Measurements from ENCODE around the gene ZNF689. TPM values are rescaled to one million over a fixed set of nuclear protein-coding genes. Genes with fewer than 3 reads are reported as not detected.

The ZNF689 gene
- total and polyA plus RNA-seq, 2 of the 4 experiments (the other 2 are of a cell fraction), result 2.7 to 2.9 TPM

GRCh38 chr16:30652718-30653117 lies 42.5 kb upstream of the ZNF689 start:
- dilution Hi-C loops (cut with HindIII; ENCODE audit: low sequenced_read_pairs, unreplicated experiment), result no loop called here
- Histone ChIP-seq H3K27me3 (ENCODE audit: control insufficient read depth, insufficient read depth, low read length) (no peaks in the 10 kb centered on the region), H3K14ac (replicated peaks; ENCODE audit: low read depth, low read length) (no peak overlapping the region), H2AK9ac (replicated peaks; ENCODE audit: low read depth, low read length, poor library complexity) (no peak overlapping the region), H3K36me3 (ENCODE audit: control insufficient read depth, insufficient read depth, low read length) (peaks cover 30% of the 10 kb centered on the region), H3K23ac (ENCODE audit: low read depth, low read length) (peak overlapping the region; percentile 94; the same call in 1 of the 2 replicates), H4K20me1 (ENCODE audit: insufficient read depth, low read length) (no peaks in the 10 kb centered on the region; the same call in 1 of the 2 replicates), H3K4me1 (ENCODE audit: control insufficient read depth, insufficient read depth, low read length) (peaks cover 10% of the 10 kb centered on the region; the same call in 1 of the 2 replicates), H4K8ac (ENCODE audit: low read depth in 2 of 2, low read length in 2 of 2) (no peak overlapping the region), H2BK120ac (ENCODE audit: low read depth, low read length) (no peak overlapping the region), H2AFZ (replicated peaks; ENCODE audit: low read length, poor library complexity) (peak overlapping the region; percentile 41), H3K79me1 (ENCODE audit: low read depth in 1 of 2, low read length in 2 of 2) (peaks cover 20 to 35% of the 10 kb centered on the region in 2 experiments), H3K4ac (ENCODE audit: low read depth, low read length) (0 out of 2 replicates have a peak overlapping the region, but pooled peaks have one; percentile 29), H2BK20ac (ENCODE audit: low read depth, low read length) (no peak overlapping the region), H3K4me3 (ENCODE audit: insufficient read depth, low read depth, low read length) (no peak overlapping the region), H4K5ac (ENCODE audit: low read depth, low read length) (no peak overlapping the region), H3K4me2 (ENCODE audit: low read depth, low read length) (no peak overlapping the region), H3K9me1 (ENCODE audit: insufficient read depth, low read length) (no peaks in the 10 kb centered on the region), H3K9ac (ENCODE audit: low read depth, low read length) (no peak overlapping the region), H3K18ac (ENCODE audit: low read depth, low read length) (no peak overlapping the region), H2BK5ac (ENCODE audit: low read depth, low read length, poor library complexity, severe bottlenecking) (no peak overlapping the region), H3K9me3 (ENCODE audit: control insufficient read depth, insufficient read depth, low read length) (no peaks in the 10 kb centered on the region), H3K27ac (ENCODE audit: insufficient read depth, low read length) (no peak overlapping the region), H2AK5ac (ENCODE audit: low read depth, low read length) (no peak overlapping the region), H4K91ac (ENCODE audit: insufficient read depth, low read depth, low read length) (no peak overlapping the region), H3K56ac (ENCODE audit: extremely low read depth, insufficient read depth, low read length) (no peak overlapping the region), H2BK15ac (ENCODE audit: low read depth, low read length) (no peak overlapping the region)
- DNase-seq (no peak), ATAC-seq (ENCODE audit: low read depth) (no peak)
- TF ChIP-seq SMC3 (IDR thresholded peaks at IDR 0.05; ENCODE audit: low read depth, low read length), result no peak
- no peak for TF ChIP-seq MXI1 (IDR thresholded peaks at IDR 0.05; ENCODE audit: borderline replicate concordance, low read depth, low read length)
- no peak for TF ChIP-seq BHLHE40 (IDR thresholded peaks at IDR 0.05; ENCODE audit: low read depth, low read length)
- no peak for TF ChIP-seq CHD1 (IDR thresholded peaks at IDR 0.05; ENCODE audit: low read depth, low read length)
- TF ChIP-seq FOS (IDR thresholded peaks at IDR 0.05; ENCODE audit: low read depth, low read length), result no peak
- TF ChIP-seq USF2 (IDR thresholded peaks at IDR 0.05; ENCODE audit: low read depth, low read length), result no peak
- no peak for TF ChIP-seq CEBPB (IDR thresholded peaks at IDR 0.05; ENCODE audit: low read depth, low read length)
- TF ChIP-seq, protein P1, sequence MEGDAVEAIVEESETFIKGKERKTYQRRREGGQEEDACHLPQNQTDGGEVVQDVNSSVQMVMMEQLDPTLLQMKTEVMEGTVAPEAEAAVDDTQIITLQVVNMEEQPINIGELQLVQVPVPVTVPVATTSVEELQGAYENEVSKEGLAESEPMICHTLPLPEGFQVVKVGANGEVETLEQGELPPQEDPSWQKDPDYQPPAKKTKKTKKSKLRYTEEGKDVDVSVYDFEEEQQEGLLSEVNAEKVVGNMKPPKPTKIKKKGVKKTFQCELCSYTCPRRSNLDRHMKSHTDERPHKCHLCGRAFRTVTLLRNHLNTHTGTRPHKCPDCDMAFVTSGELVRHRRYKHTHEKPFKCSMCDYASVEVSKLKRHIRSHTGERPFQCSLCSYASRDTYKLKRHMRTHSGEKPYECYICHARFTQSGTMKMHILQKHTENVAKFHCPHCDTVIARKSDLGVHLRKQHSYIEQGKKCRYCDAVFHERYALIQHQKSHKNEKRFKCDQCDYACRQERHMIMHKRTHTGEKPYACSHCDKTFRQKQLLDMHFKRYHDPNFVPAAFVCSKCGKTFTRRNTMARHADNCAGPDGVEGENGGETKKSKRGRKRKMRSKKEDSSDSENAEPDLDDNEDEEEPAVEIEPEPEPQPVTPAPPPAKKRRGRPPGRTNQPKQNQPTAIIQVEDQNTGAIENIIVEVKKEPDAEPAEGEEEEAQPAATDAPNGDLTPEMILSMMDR (conservative IDR thresholded peaks at IDR 0.05; ENCODE audit: low read depth, low read length), result no peak
- no peak for TF ChIP-seq RFX5 (IDR thresholded peaks at IDR 0.05; ENCODE audit: low read depth, low read length)
- TF ChIP-seq ELK1 (IDR thresholded peaks at IDR 0.05; ENCODE audit: borderline replicate concordance, low read depth, low read length), result no peak
- TF ChIP-seq MAFK (IDR thresholded peaks at IDR 0.05; ENCODE audit: low read depth, low read length), result no peak
- no peak for TF ChIP-seq NFE2L2 (IDR thresholded peaks at IDR 0.05; ENCODE audit: low read depth, low read length)
- no peak for TF ChIP-seq RCOR1 (IDR thresholded peaks at IDR 0.05; ENCODE audit: insufficient replicate concordance, low read length)
- TF ChIP-seq RAD21 (IDR thresholded peaks at IDR 0.05; ENCODE audit: low read length), result no peak
- TF ChIP-seq POLR2A (IDR thresholded peaks at IDR 0.05; ENCODE audit: low read depth, low read length), result no peak
- TF ChIP-seq MAZ (IDR thresholded peaks at IDR 0.05; ENCODE audit: borderline replicate concordance, low read depth, low read length), result no peak
- intact Hi-C loops (cut with micrococcal nuclease), result no loop called here
- ChIA-PET CTCF (interaction anchor here (0.6 kb wide), 1 partner anchor 243 kb away, joined by 6 read pairs; no protein-coding TSS in a partner anchor), POLR2A (ENCODE audit: unreplicated experiment) (no interaction called here)
- in situ Hi-C loops (cut with MboI; ENCODE audit: low sequenced_read_pairs), result no loop called here
- 95% methylated on average over 9 of the region's 18 CpGs; no CpG with 5 or more reads in 1 of the 2 experiments for WGBS, 2 experiments (ENCODE audit: extremely low coverage in 2 of 2, insufficient read length in 1 of 2)
- BruUV-seq (replicated peaks), result no TSS peak

Measured in IMR-90 (cell line).